ENCODE measurements around the gene TBC1D2B. TPM values are rescaled to one million over a fixed set of nuclear protein-coding genes. Genes with fewer than 3 reads are reported as not detected.

Gene TBC1D2B
- total and polyA plus RNA-seq, 2 donors (not counting 3 experiments of a cell fraction or from before 2014, with no cell fraction given), result 30.8 to 46.1 TPM

DNA sequence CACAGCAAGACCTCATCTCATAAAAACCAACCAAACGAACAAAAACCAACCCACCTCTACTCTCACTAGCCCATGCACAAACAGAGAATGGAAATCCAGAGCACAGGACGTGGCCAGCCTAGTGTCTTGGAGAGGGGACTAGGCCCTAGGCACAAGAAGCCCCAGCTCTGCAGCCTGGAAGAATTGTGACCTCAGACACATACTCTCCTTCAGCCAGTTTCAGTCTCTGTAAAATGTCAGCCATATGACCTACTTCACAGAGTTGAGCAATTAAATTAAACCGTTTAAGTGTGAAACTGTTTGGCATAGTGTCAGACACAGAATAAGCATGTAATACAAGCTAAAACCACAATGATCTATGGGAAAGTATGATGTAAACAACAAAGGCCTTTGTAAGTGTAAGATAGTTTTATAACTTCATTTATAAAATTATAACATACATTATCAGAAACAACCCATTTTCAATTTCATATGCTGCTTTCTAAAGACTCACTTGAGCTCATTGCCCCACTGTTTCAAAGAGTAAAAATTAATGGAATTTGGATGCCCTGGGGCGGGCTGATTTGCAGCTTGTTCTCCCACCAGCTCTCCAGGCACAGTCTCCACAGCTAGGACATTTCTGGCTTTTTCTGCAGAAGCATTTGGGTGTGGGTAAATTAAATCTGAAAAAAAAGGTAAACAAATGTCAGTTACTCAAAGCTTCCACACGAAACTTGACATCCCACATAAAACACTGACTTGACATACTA is 32.9 kb downstream of the TBC1D2B start:
- BruUV-seq (replicated peaks), result no TSS peak
- Histone ChIP-seq H3K9me3 (replicated peaks; ENCODE audit: control insufficient read depth, insufficient read depth, low read length) (no peaks in the 10 kb centered on the region), H3K79me2 (ENCODE audit: control insufficient read depth, insufficient read depth, low read length) (peaks cover 2% of the 10 kb centered on the region), H3K4me1 (ENCODE audit: control insufficient read depth, extremely low read depth, insufficient read depth, low read length) (peaks cover 11% of the 10 kb centered on the region), H3K36me3 (ENCODE audit: control insufficient read depth in 2 of 2, extremely low read depth in 1 of 2, insufficient read depth in 2 of 2, low read length in 2 of 2) (peaks cover 6 to 8% of the 10 kb centered on the region in 2 experiments), H3K9ac (replicated peaks; ENCODE audit: extremely low read depth, insufficient read depth, low read length) (no peak overlapping the region), H3K27ac (ENCODE audit: insufficient read depth, low read depth, low read length) (no peak overlapping the region), H3K4me3 (replicated peaks in 1 of 3; ENCODE audit: insufficient read depth in 1 of 3, low read depth in 1 of 3, low read length in 3 of 3) (no peak overlapping the region), H3K4me2 (ENCODE audit: insufficient read depth, low read length) (no peak overlapping the region), H3K27me3 (ENCODE audit: control insufficient read depth in 2 of 2, insufficient read depth in 2 of 2, low read length in 2 of 2) (no peaks in the 10 kb centered on the region), H3K9me1 (replicated peaks; ENCODE audit: control insufficient read depth, extremely low read depth, insufficient read depth, low read length) (no peaks in the 10 kb centered on the region), H2AFZ (ENCODE audit: low read depth, low read length) (no peak overlapping the region), H4K20me1 (replicated peaks; ENCODE audit: control insufficient read depth, extremely low read depth, insufficient read depth, low read length) (no peaks in the 10 kb centered on the region)
- DNase-seq (ENCODE audit: low read depth, low spot score) (no peak), FAIRE-seq (no peak)
- POLR2A ChIA-PET, result no interaction called here
- dilution Hi-C loops (cut with MboI; ENCODE audit: extremely low pct_ligation_motif_present, low sequenced_read_pairs) (no loop called here), intact Hi-C loops (cut with micrococcal nuclease) (no loop called here)
- TF ChIP-seq POLR2A (IDR thresholded peaks at IDR 0.05; ENCODE audit: low read depth, low read length) (no peak), POLR2AphosphoS5 (IDR thresholded peaks at IDR 0.05; ENCODE audit: insufficient read depth, low read depth, low read length) (no peak), JUN (IDR thresholded peaks at IDR 0.05; ENCODE audit: borderline replicate concordance, insufficient read depth, insufficient read length, low read depth) (no peak), EZH2 (IDR thresholded peaks at IDR 0.05; ENCODE audit: borderline replicate concordance, low read depth, low read length, severe bottlenecking) (no peak), MYC (IDR thresholded peaks at IDR 0.05; ENCODE audit: low read depth, low read length) (no peak), FOS (IDR thresholded peaks at IDR 0.05; ENCODE audit: borderline replicate concordance, insufficient read depth, low read length) (no peak)
- TF ChIP-seq, protein P1, sequence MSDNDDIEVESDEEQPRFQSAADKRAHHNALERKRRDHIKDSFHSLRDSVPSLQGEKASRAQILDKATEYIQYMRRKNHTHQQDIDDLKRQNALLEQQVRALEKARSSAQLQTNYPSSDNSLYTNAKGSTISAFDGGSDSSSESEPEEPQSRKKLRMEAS (IDR thresholded peaks at IDR 0.05; ENCODE audit: insufficient read depth, insufficient read length), result no peak
- CTCF ChIA-PET, result interaction anchor here (1.5 kb wide), 1 partner anchor 9 kb away, joined by 4 read pairs; no protein-coding TSS in a partner anchor

DNA sequence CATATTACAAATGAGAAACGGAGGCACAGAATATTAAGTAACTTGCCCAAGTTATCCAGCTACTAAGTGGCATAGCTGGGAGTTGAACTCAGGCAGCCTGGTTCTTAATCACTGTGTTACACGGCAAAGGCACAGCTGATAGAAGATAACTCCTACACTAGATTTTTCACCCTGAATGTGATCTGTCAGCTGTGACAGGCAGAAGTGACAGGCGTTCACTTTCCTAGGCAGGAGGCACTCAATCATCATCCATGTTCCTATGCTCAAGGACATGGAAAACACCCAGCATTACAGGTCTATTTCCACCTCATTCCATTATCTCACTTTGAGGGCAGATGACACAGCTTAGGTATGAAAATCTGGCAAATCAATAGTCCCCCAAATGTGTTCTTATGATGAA is 35.6 kb downstream of the TBC1D2B start:
- no peak overlapping the region for H3K4me2 ChIP-seq (ENCODE audit: insufficient read depth, low read length)
- dilution Hi-C loops (cut with MboI; ENCODE audit: extremely low pct_ligation_motif_present, low sequenced_read_pairs), result no loop called here
- POLR2A ChIA-PET, result no interaction called here
- CTCF ChIA-PET, result interaction anchor here (0.8 to 2.7 kb wide), 5 partner anchors 8 to 66 kb away, joined by 3 to 10 read pairs (median 4); no protein-coding TSS in a partner anchor
- BruUV-seq (replicated peaks), result no TSS peak
- no peak for DNase-seq (ENCODE audit: low read depth, low spot score)
- H3K9me3 ChIP-seq (replicated peaks; ENCODE audit: control insufficient read depth, insufficient read depth, low read length), result no peaks in the 10 kb centered on the region
- no peak overlapping the region for H3K27ac ChIP-seq (ENCODE audit: insufficient read depth, low read depth, low read length)
- H3K4me3 ChIP-seq (replicated peaks in 1 of 3; ENCODE audit: insufficient read depth in 1 of 3, low read depth in 1 of 3, low read length in 3 of 3), result no peak overlapping the region
- no peak for FAIRE-seq
- no peak overlapping the region for H2AFZ ChIP-seq (ENCODE audit: low read depth, low read length)
- no peak overlapping the region for H3K9ac ChIP-seq (replicated peaks; ENCODE audit: extremely low read depth, insufficient read depth, low read length)
- peaks cover 6 to 8% of the 10 kb centered on the region in 2 experiments for H3K36me3 ChIP-seq (ENCODE audit: control insufficient read depth in 2 of 2, extremely low read depth in 1 of 2, insufficient read depth in 2 of 2, low read length in 2 of 2)
- H3K79me2 ChIP-seq (ENCODE audit: control insufficient read depth, insufficient read depth, low read length), result no peaks in the 10 kb centered on the region
- intact Hi-C loops (cut with micrococcal nuclease), result loop anchor here (1.0 kb wide), 1 partner anchor 8 kb away; no protein-coding TSS in a partner anchor
- peaks cover 3% of the 10 kb centered on the region for H3K4me1 ChIP-seq (ENCODE audit: control insufficient read depth, extremely low read depth, insufficient read depth, low read length)
- H3K9me1 ChIP-seq (replicated peaks; ENCODE audit: control insufficient read depth, extremely low read depth, insufficient read depth, low read length), result no peaks in the 10 kb centered on the region
- no peaks in the 10 kb centered on the region for H4K20me1 ChIP-seq (replicated peaks; ENCODE audit: control insufficient read depth, extremely low read depth, insufficient read depth, low read length)
- no peaks in the 10 kb centered on the region for H3K27me3 ChIP-seq (ENCODE audit: control insufficient read depth in 2 of 2, insufficient read depth in 2 of 2, low read length in 2 of 2)
- no peak for TF ChIP-seq POLR2A (IDR thresholded peaks at IDR 0.05; ENCODE audit: low read depth, low read length)

Measured in endothelial cell of umbilical vein (primary cell).